Measurements from ENCODE around the gene CORO7. TPM values are rescaled to one million over a fixed set of nuclear protein-coding genes. Genes with fewer than 3 reads are reported as not detected.
A peak's percentile ranks its signal among the peaks of the same experiment; 100 is the strongest.

The CORO7 gene
- total and polyA plus RNA-seq, 9 of the 15 experiments (the other 6 are each of a cell fraction or from before 2014, with no cell fraction given) = 0.45 to 77.2 (median 18.7) TPM

- TF ChIP-seq, protein P1, sequence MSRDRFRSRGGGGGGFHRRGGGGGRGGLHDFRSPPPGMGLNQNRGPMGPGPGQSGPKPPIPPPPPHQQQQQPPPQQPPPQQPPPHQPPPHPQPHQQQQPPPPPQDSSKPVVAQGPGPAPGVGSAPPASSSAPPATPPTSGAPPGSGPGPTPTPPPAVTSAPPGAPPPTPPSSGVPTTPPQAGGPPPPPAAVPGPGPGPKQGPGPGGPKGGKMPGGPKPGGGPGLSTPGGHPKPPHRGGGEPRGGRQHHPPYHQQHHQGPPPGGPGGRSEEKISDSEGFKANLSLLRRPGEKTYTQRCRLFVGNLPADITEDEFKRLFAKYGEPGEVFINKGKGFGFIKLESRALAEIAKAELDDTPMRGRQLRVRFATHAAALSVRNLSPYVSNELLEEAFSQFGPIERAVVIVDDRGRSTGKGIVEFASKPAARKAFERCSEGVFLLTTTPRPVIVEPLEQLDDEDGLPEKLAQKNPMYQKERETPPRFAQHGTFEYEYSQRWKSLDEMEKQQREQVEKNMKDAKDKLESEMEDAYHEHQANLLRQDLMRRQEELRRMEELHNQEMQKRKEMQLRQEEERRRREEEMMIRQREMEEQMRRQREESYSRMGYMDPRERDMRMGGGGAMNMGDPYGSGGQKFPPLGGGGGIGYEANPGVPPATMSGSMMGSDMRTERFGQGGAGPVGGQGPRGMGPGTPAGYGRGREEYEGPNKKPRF (IDR thresholded peaks at IDR 0.05; ENCODE audit: low read depth, low read length) = no peak
- TF ChIP-seq CBX8 (IDR thresholded peaks at IDR 0.05; ENCODE audit: borderline replicate concordance, extremely low read depth, low read depth, low read length, poor library complexity, severe bottlenecking) (no peak), MTA2 (IDR thresholded peaks at IDR 0.05; ENCODE audit: low read depth) (no peak), ZKSCAN8 (CRISPR knock-in tag; IDR thresholded peaks at IDR 0.05) (peak; percentile 43; the same call in 1 of the 2 replicates), ESRRB (CRISPR knock-in tag; IDR thresholded peaks at IDR 0.05; ENCODE audit: borderline replicate concordance) (no peak), MXI1 (IDR thresholded peaks at IDR 0.05; ENCODE audit: low read depth, low read length) (no peak), SMARCC2 (IDR thresholded peaks at IDR 0.05; ENCODE audit: low read depth) (no peak), PHF8 (IDR thresholded peaks at IDR 0.05; ENCODE audit: borderline replicate concordance, low read length) (no peak), SMARCA5 (IDR thresholded peaks at IDR 0.05) (no peak), GABPB2 (CRISPR knock-in tag; conservative IDR thresholded peaks at IDR 0.05) (no peak), ZNF23 (CRISPR knock-in tag; IDR thresholded peaks at IDR 0.05) (no peak), ZNF583 (CRISPR knock-in tag; IDR thresholded peaks at IDR 0.05) (peak; percentile 95), ZNF41 (CRISPR knock-in tag; conservative IDR thresholded peaks at IDR 0.05) (no peak; the same call in 1 of the 2 replicates), NCOA4 (IDR thresholded peaks at IDR 0.05; ENCODE audit: partially characterized antibody) (no peak), NCOR1 (IDR thresholded peaks at IDR 0.05) (no peak), HOXB6 (CRISPR knock-in tag; IDR thresholded peaks at IDR 0.05; ENCODE audit: borderline replicate concordance) (peak; percentile 24; the same call in 1 of the 2 replicates), TRIM25 (IDR thresholded peaks at IDR 0.05; ENCODE audit: borderline replicate concordance) (no peak), TAF9B (IDR thresholded peaks at IDR 0.05; ENCODE audit: partially characterized antibody) (no peak), SIRT6 (IDR thresholded peaks at IDR 0.05; ENCODE audit: low read depth, low read length) (no peak), ZNF695 (CRISPR knock-in tag; IDR thresholded peaks at IDR 0.05) (no peak)
- TF ChIP-seq, protein P2, sequence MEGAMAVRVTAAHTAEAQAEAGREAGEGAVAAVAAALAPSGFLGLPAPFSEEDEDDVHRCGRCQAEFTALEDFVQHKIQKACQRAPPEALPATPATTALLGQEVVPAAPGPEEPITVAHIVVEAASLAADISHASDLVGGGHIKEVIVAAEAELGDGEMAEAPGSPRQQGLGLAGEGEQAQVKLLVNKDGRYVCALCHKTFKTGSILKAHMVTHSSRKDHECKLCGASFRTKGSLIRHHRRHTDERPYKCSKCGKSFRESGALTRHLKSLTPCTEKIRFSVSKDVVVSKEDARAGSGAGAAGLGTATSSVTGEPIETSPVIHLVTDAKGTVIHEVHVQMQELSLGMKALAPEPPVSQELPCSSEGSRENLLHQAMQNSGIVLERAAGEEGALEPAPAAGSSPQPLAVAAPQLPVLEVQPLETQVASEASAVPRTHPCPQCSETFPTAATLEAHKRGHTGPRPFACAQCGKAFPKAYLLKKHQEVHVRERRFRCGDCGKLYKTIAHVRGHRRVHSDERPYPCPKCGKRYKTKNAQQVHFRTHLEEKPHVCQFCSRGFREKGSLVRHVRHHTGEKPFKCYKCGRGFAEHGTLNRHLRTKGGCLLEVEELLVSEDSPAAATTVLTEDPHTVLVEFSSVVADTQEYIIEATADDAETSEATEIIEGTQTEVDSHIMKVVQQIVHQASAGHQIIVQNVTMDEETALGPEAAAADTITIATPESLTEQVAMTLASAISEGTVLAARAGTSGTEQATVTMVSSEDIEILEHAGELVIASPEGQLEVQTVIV (CRISPR knock-in tag; IDR thresholded peaks at IDR 0.05; ENCODE audit: borderline replicate concordance) = no peak
- TF ChIP-seq, protein P3, sequence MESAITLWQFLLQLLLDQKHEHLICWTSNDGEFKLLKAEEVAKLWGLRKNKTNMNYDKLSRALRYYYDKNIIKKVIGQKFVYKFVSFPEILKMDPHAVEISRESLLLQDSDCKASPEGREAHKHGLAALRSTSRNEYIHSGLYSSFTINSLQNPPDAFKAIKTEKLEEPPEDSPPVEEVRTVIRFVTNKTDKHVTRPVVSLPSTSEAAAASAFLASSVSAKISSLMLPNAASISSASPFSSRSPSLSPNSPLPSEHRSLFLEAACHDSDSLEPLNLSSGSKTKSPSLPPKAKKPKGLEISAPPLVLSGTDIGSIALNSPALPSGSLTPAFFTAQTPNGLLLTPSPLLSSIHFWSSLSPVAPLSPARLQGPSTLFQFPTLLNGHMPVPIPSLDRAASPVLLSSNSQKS (CRISPR knock-in tag; IDR thresholded peaks at IDR 0.05) = no peak
Observed at GRCh38 chr16:4450931-4451519, 34.6 kb upstream of the CORO7 start (continued).

Data from K562 (cell line).